ENCODE data around the gene ARFRP1. TPM values are rescaled to one million over a fixed set of nuclear protein-coding genes. Genes with fewer than 3 reads are reported as not detected.

ARFRP1 gene
- total RNA-seq, 5 donors from 2014 or later (not counting 1 experiment from before 2014, with no cell fraction given): 58.5 to 102 (median 99.5) TPM

- H3K27ac Mint-ChIP-seq: peak overlapping the region; percentile 27 to 78
- H3K9me3 Mint-ChIP-seq: no peaks in the 10 kb centered on the region
- Histone ChIP-seq H3K36me3 (ENCODE audit: control insufficient read depth in 2 of 2, extremely low read depth in 1 of 2, insufficient read depth in 1 of 2, low read length in 1 of 2) (peaks cover 0 to 4% of the 10 kb centered on the region in 2 donors), H3K27me3 (replicated peaks in 1 of 2; ENCODE audit: control insufficient read depth in 2 of 2, extremely low read depth in 1 of 2, insufficient read depth in 2 of 2, low read length in 1 of 2) (no peaks in the 10 kb centered on the region), H3K4me3 (ENCODE audit: control insufficient read depth in 1 of 2, extremely low read depth in 1 of 2, low read length in 1 of 2) (no peak overlapping the region), H3K4me1 (ENCODE audit: control insufficient read depth in 1 of 2, extremely low read depth in 1 of 2, insufficient read depth in 2 of 2, low read length in 2 of 2) (peaks cover 15 to 48% of the 10 kb centered on the region in 2 experiments), H3K9me3 (no peaks in the 10 kb centered on the region), H3K27ac (ENCODE audit: low read length) (no peak overlapping the region)
- no peak overlapping the region for H3K4me3 Mint-ChIP-seq
- no peaks in the 10 kb centered on the region for H3K36me3 Mint-ChIP-seq
- no peak for DNase-seq
- CTCF ChIA-PET: no interaction called here
- ATAC-seq (replicated peaks in 1 of 4): no peak
- POLR2A ChIA-PET: no interaction called here
- peaks cover 24 to 32% (median 28%) of the 10 kb centered on the region in 3 donors for H3K4me1 Mint-ChIP-seq
- H3K27me3 Mint-ChIP-seq: no peaks in the 10 kb centered on the region
- 87% methylated on average over 8 of the region's 20 CpGs for WGBS (ENCODE audit: insufficient coverage)
These were observed 40.5 kb upstream of the ARFRP1 start for GRCh38 chr20:63748070-63748933.

- Histone ChIP-seq H3K4me1 (ENCODE audit: control insufficient read depth in 1 of 2, extremely low read depth in 1 of 2, insufficient read depth in 2 of 2, low read length in 2 of 2) (peaks cover 15 to 48% of the 10 kb centered on the region in 2 experiments), H3K36me3 (ENCODE audit: control insufficient read depth in 2 of 2, extremely low read depth in 1 of 2, insufficient read depth in 1 of 2, low read length in 1 of 2) (peaks cover 0 to 10% of the 10 kb centered on the region in 2 donors), H3K27ac (ENCODE audit: low read length) (no peak overlapping the region), H3K27me3 (replicated peaks in 1 of 2; ENCODE audit: control insufficient read depth in 2 of 2, extremely low read depth in 1 of 2, insufficient read depth in 2 of 2, low read length in 1 of 2) (no peaks in the 10 kb centered on the region), H3K4me3 (ENCODE audit: control insufficient read depth in 1 of 2, extremely low read depth in 1 of 2, low read length in 1 of 2) (no peak overlapping the region), H3K9me3 (no peaks in the 10 kb centered on the region)
- Mint-ChIP-seq H3K4me1 (peaks cover 24 to 29% (median 28%) of the 10 kb centered on the region in 3 donors), H3K9me3 (no peaks in the 10 kb centered on the region), H3K27ac (no peak overlapping the region), H3K36me3 (no peaks in the 10 kb centered on the region), H3K27me3 (no peaks in the 10 kb centered on the region), H3K4me3 (no peak overlapping the region)
- CTCF ChIA-PET: no interaction called here
- DNase-seq (no peak), ATAC-seq (replicated peaks in 1 of 4) (no peak)
- WGBS (ENCODE audit: insufficient coverage): 90% methylated on average over 13 of the region's 13 CpGs
- POLR2A ChIA-PET: no interaction called here
These were observed 39.9 kb upstream of the ARFRP1 start for GRCh38 chr20:63747622-63748069.

GRCh38 chr20:63746751-63747315 lies 39.1 kb upstream of the ARFRP1 start:
- H3K36me3 ChIP-seq (ENCODE audit: control insufficient read depth in 2 of 2, extremely low read depth in 1 of 2, insufficient read depth in 1 of 2, low read length in 1 of 2): peaks cover 0 to 18% of the 10 kb centered on the region in 2 donors
- no peaks in the 10 kb centered on the region for H3K27me3 ChIP-seq (replicated peaks in 1 of 2; ENCODE audit: control insufficient read depth in 2 of 2, extremely low read depth in 1 of 2, insufficient read depth in 2 of 2, low read length in 1 of 2)
- Mint-ChIP-seq H3K36me3 (no peaks in the 10 kb centered on the region), H3K9me3 (no peaks in the 10 kb centered on the region), H3K4me1 (peaks cover 21 to 26% (median 25%) of the 10 kb centered on the region in 3 donors), H3K4me3 (no peak overlapping the region), H3K27ac (no peak overlapping the region), H3K27me3 (no peaks in the 10 kb centered on the region)
- DNase-seq (no peak), ATAC-seq (replicated peaks in 1 of 4) (no peak)
- H3K4me1 ChIP-seq (ENCODE audit: control insufficient read depth in 1 of 2, extremely low read depth in 1 of 2, insufficient read depth in 2 of 2, low read length in 2 of 2): peaks cover 15 to 45% of the 10 kb centered on the region in 2 experiments
- POLR2A ChIA-PET: no interaction called here
- 93% methylated on average over 37 of the region's 47 CpGs for WGBS (ENCODE audit: insufficient coverage)
- no peak overlapping the region for H3K27ac ChIP-seq (ENCODE audit: low read length)
- H3K4me3 ChIP-seq (ENCODE audit: control insufficient read depth in 1 of 2, extremely low read depth in 1 of 2, low read length in 1 of 2): no peak overlapping the region
- CTCF ChIA-PET: no interaction called here
- H3K9me3 ChIP-seq: no peaks in the 10 kb centered on the region

GRCh38 chr20:63745961-63746731 lies 38.4 kb upstream of the ARFRP1 start:
- Histone ChIP-seq H3K27me3 (replicated peaks in 1 of 2; ENCODE audit: control insufficient read depth in 2 of 2, extremely low read depth in 1 of 2, insufficient read depth in 2 of 2, low read length in 1 of 2) (no peaks in the 10 kb centered on the region), H3K4me1 (ENCODE audit: control insufficient read depth in 1 of 2, extremely low read depth in 1 of 2, insufficient read depth in 2 of 2, low read length in 2 of 2) (peaks cover 12 to 45% of the 10 kb centered on the region in 2 experiments), H3K36me3 (ENCODE audit: control insufficient read depth in 2 of 2, extremely low read depth in 1 of 2, insufficient read depth in 1 of 2, low read length in 1 of 2) (peaks cover 3 to 24% of the 10 kb centered on the region in 2 donors), H3K4me3 (ENCODE audit: control insufficient read depth in 1 of 2, extremely low read depth in 1 of 2, low read length in 1 of 2) (no peak overlapping the region), H3K27ac (ENCODE audit: low read length) (no peak overlapping the region), H3K9me3 (no peaks in the 10 kb centered on the region)
- POLR2A ChIA-PET: no interaction called here
- no peaks in the 10 kb centered on the region for H3K9me3 Mint-ChIP-seq
- DNase-seq (no peak), ATAC-seq (replicated peaks in 1 of 4) (no peak)
- H3K27me3 Mint-ChIP-seq: no peaks in the 10 kb centered on the region
- no peaks in the 10 kb centered on the region for H3K36me3 Mint-ChIP-seq
- H3K4me3 Mint-ChIP-seq: no peak overlapping the region
- 94% methylated on average over 18 of the region's 26 CpGs for WGBS (ENCODE audit: insufficient coverage)
- CTCF ChIA-PET: no interaction called here
- peaks cover 17 to 22% (median 21%) of the 10 kb centered on the region in 3 donors for H3K4me1 Mint-ChIP-seq
- peak overlapping the region in 1 of 2 donors; percentile 69 for H3K27ac Mint-ChIP-seq

- Mint-ChIP-seq H3K4me1 (peaks cover 11 to 15% (median 14%) of the 10 kb centered on the region in 3 donors), H3K27ac (no peak overlapping the region), H3K9me3 (no peaks in the 10 kb centered on the region), H3K36me3 (no peaks in the 10 kb centered on the region), H3K27me3 (no peaks in the 10 kb centered on the region), H3K4me3 (no peak overlapping the region)
- Histone ChIP-seq H3K36me3 (ENCODE audit: control insufficient read depth in 2 of 2, extremely low read depth in 1 of 2, insufficient read depth in 1 of 2, low read length in 1 of 2) (peaks cover 3 to 26% of the 10 kb centered on the region in 2 donors), H3K27me3 (replicated peaks in 1 of 2; ENCODE audit: control insufficient read depth in 2 of 2, extremely low read depth in 1 of 2, insufficient read depth in 2 of 2, low read length in 1 of 2) (no peaks in the 10 kb centered on the region), H3K27ac (ENCODE audit: low read length) (no peak overlapping the region), H3K4me3 (ENCODE audit: control insufficient read depth in 1 of 2, extremely low read depth in 1 of 2, low read length in 1 of 2) (no peak overlapping the region), H3K4me1 (ENCODE audit: control insufficient read depth in 1 of 2, extremely low read depth in 1 of 2, insufficient read depth in 2 of 2, low read length in 2 of 2) (peaks cover 9 to 45% of the 10 kb centered on the region in 2 experiments), H3K9me3 (no peaks in the 10 kb centered on the region)
- 91% methylated on average over 13 of the region's 15 CpGs for WGBS (ENCODE audit: insufficient coverage)
- no peak for DNase-seq
- POLR2A ChIA-PET: no interaction called here
- CTCF ChIA-PET: no interaction called here
- no peak for ATAC-seq (replicated peaks in 1 of 4)
These were observed 37.6 kb upstream of the ARFRP1 start for GRCh38 chr20:63745424-63745805.
